GM21447 (cell line): Measurements from ENCODE around the gene PRRC1.

Experiments used
- ATAC-seq: cut with Tn5 transposase; IDR thresholded peaks from one replicate; pipeline ENCODE4 v1.9.1; 2021; ENCODE audit not compliant: unreplicated experiment

Gene PRRC1

GRCh38 chr5:127574852-127575679, 57.6 kb downstream of the PRRC1 start:
- ATAC-seq = no peak

DNA sequence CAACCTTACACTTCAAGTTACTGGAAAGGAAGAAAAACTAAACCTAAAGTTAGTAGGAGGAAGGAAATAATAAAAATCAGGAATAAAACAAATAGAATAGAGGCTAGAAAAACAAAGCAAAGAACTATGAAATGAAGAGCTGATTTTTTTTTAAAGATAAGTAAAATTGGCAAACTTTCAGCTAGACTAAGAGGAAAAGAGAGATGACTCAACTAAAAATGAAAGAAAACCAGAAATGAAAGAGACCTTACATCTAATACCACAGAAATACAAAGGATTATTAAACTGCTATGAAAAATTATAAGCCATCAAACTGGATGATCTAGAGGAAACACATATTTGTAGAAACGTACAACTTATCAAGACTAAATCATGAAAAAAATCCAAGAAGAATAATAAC, 60.0 kb downstream of the PRRC1 start:
- peak; percentile 51 for ATAC-seq

- no peak for ATAC-seq
Measured at GRCh38 chr5:127580731-127581130, 63.3 kb downstream of the PRRC1 start.

GRCh38 chr5:127581450-127581849, 64.0 kb downstream of the PRRC1 start:
- no peak for ATAC-seq

DNA sequence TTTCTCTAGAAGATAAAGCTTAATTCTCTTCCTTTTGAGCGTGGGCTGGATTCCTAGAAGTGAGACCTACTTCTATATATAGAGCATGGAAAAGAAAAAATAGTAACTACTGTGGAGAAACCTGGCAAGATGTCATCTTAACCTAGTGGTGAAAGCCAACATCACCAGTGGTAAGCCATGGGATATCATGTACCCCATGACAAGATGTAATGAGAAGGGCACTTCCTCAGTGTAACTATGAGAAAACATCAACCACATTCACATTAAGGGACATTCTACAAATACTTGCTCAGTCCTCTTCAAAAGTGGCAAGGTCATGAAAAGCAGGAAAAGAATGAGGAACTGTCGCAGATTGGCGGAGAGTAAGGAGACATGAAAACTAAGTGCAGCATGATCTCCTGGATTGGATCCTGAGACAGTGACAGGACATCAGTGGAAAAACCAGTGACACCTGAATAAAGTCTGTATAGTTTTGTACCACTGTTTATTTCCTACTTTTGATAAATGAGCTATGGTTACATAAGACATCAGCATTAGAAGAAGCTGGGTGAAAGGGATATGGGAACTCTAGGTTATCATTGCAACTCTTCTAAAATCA, 65.4 kb downstream of the PRRC1 start:
- no peak for ATAC-seq

DNA sequence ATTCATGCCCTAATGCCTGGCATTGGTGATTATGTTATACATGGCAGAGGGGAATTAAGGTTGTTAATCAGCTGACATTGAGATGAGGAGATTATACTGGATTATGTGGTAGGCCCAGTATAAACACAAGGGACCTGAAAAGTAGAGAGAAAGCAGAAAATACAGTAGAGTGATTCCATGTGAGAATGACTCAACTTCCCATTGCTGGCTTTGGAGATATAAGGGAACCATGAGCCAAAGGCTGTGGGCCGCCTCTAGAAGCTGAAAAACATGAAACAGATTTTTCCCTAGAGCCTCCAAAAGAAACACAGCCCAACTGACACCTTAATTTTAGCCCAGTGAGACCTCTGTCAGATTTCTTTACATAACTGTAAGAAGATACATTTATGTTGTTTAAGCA, 66.4 kb downstream of the PRRC1 start:
- no peak for ATAC-seq

- ATAC-seq = peak; percentile 31
Measured at GRCh38 chr5:127585661-127586060, 68.2 kb downstream of the PRRC1 start.

DNA sequence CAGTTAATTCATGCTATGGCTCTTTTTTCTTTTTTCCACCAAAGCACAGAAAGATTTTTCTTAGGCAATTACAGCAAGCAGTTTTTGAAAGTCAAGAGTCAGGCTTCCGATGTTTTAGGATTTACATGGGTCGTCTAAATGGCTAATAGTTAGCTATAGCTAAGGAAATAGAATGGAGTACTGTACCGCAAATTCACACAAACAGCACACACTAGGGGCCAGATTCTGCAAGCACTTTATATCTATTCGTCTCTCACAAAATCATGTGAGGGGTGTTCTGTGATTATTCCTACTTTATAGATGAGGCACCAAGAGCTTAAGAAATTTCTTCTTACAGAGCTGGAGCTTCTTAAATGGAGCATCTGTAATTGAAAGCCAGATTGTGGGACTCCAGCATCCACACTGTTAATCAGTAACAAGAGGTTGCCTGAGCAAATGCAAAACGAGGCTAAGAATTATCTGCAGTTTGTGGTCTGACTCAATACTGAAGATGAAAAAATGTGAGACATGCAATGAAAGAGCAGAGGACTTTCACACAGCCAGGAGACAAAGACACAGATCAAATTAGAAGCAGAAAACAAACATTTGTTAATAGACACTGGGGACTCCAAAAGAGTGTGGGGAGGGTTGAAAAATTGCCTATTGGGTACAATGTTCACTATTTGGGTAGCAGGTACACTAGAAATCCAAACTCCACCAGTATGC, 68.8 kb downstream of the PRRC1 start:
- ATAC-seq = peak; percentile 72

- ATAC-seq = peak; percentile 54
Measured at GRCh38 chr5:127586811-127587210, 69.4 kb downstream of the PRRC1 start.

DNA sequence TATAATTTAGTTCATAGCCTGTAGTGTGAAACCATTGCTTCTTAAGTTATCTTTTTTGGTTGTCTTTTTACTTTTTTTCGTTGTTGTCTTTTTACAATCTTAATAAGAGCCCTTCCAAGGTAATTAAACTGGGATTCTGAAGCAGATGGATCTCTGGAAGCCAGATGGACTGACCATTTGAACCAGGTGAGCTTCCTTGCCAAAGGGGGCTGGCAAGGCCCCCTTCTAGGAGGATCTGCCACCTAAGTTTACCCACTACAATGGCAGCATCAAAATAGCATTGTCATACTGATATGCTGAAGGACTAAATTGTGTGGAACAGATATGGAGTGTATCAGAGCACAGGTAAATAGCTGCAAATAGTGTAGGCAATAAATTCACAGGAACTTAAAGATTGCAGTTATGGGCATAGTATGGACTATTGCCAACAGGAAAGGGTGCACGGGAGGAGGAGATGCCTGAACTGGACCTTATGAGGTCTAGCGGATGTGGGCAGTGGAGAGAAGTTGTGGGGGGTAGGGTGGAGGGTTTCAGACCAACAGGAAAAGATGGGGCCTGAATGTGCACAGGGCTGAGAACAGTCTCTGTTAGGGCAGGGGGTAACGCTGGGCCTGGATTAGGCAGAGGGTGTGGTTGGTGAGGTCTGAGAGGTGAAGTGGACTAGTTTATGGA, 69.9 kb downstream of the PRRC1 start:
- ATAC-seq = no peak

DNA sequence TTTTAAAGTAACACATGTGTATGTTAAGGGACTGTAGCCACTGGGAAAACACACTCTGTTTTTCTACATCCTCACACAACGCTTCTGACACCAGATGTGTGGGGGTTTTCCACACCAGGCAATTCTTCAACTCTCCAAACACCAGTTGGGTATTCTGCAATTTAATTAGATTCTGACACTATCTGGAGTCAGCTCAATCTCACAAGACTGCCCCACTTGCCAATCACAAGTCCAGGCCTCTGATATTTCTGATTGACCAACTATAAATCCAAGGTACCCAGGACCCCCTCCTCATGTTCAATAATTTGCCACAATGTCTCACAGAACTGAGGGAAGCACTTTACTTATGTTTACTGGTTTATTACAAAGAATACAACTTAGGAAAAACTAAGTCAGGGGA, 70.9 kb downstream of the PRRC1 start:
- no peak for ATAC-seq

DNA sequence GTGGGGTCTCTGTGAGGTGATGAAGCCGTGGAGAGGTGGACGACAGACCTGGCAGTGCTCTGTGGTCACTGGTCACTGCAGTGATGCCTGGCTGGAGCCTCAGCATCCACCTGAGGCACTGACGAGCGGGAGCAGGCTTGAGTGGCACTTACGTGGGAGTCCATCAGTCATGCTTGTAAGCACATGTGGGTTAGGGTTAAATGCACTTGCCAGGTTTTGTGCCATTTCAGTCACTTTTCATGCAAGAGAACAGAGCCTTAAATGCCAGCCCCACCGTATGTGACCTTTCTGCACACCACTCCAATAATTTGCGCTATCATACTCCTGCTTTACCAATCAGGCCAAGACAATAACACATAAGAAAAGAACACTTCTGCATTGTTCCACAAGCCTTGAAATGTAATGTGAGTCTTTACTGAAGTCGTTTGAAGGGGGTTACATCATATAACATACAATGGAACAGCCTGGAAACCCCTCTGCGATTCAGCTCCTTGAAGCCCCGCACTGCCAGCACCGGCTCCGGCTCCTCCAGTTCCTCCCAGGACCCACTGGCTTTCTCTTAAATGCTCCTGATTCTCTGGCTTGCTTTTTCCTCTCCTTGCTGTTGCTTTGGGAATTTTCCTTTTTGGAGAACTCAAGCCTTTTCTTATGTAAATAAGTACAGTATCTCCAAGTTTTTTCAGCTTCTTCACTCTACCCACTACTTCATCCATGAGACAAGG, 72.0 kb downstream of the PRRC1 start:
- no peak for ATAC-seq

DNA sequence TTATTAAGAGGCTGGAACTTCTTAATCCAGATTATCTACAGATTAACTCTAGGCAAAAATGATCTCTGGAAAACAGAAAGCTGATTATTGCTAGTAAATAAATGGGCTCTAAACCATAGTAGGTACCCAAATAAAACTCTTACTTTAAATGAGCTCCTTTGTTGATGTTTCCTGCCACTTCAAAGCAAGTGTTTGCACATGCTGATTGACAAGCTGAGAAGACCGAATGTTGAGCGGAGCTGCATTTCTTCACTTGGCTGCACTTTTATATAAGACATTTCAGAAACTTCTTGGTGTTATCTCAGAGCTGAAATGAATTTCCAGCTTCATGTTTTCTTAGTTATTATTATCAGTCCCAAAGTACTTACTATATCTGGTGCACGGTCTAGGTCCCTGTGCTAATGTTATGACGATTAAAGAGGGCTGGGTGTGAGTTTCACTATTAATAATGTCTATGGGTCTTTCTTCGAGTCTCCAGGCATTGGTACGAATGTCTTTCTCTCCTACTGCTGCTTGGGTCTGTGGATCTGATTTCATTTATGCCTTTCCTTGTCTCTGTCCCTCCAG, 72.8 kb downstream of the PRRC1 start:
- peak; percentile 30 for ATAC-seq

GRCh38 chr5:127595484-127596368, 78.3 kb downstream of the PRRC1 start:
- ATAC-seq = no peak

GRCh38 chr5:127596501-127596900, 79.1 kb downstream of the PRRC1 start:
- ATAC-seq = no peak

DNA sequence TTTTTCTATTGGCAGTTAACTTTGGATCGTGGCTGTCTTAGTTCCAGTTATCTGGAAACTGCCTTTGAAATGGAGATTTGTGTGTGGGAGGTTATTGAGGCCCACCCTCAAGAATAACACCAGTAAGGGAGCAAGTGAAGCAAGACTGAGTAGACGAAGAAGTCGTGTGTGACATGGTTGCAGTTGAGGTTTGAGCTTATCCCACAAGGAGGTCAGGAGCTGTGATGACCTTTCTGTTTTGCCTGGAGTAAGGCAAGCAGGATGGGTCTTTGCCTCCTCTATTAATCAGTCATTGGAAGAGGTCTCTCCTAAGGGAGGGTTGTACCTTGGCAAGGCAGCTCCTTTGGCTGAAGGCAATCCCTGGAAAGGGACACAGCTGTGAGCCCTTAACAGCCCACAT, 81.9 kb downstream of the PRRC1 start:
- no peak for ATAC-seq

GRCh38 chr5:127599847-127600246, 82.4 kb downstream of the PRRC1 start:
- no peak for ATAC-seq

DNA sequence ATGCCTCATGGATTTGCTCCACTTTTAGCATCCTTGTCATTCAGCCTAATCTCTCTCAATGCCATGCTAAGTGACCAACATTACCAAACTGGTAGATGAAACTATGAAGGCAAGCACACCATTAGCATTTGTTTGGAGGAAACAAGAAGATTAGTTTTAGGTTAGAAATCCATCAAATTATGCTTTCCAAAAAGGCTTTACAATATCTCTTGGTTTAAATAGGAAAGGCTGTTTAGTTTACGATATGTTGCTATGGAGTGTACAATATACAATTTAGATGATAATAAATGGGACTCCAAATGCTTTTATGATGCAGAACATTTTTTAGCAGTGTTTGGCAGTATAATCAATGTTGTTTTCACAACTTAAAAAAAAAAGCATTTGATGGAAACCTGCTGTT, 83.7 kb downstream of the PRRC1 start:
- no peak for ATAC-seq

DNA sequence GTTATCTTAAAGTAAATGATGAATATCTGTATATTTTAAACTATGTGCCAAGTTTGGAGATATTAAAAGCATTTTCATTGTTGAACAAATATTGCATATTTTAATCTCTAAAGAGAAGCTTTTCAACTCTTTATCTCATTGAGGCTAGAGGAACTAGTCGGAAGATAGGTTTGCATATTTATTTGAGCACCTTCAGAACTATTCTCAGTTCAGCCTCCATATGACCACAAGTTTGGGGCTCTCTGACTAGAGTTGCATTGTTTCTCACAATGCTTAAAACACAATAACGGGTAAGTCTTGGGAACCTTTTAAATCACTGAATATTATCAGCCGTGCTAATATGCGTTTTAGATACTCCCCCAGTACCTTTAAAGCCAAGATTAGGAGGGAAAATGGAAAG, 84.2 kb downstream of the PRRC1 start:
- no peak for ATAC-seq

GRCh38 chr5:127602481-127602880, 85.0 kb downstream of the PRRC1 start:
- ATAC-seq = no peak
